IMR-90 (cell line): Measurements from ENCODE around the gene CATSPERZ.

Source experiments
- BHLHE40 ChIP-seq: fragments of 150-350 bp; IDR thresholded peaks from 2 replicates; pipeline ENCODE4 v1.6.1; 2016; ENCODE audit warnings: mild to moderate bottlenecking, low read depth, low read length
- CEBPB ChIP-seq: IDR thresholded peaks from 2 replicates; pipeline ENCODE4 v1.6.1; 2012; ENCODE audit warnings: low read depth, low read length, improper control_type of control experiment
- CHD1 ChIP-seq: IDR thresholded peaks from 2 replicates; pipeline ENCODE4 v1.6.1; 2012; ENCODE audit warnings: low read depth, low read length, improper control_type of control experiment
- CTCF ChIP-seq: conservative IDR thresholded peaks from 2 replicates; pipeline ENCODE4 v1.5.1; 2012; ENCODE audit warnings: mild to moderate bottlenecking, low read depth, low read length, improper control_type of control experiment
- FOS ChIP-seq: fragments of 150-350 bp; IDR thresholded peaks from 2 replicates; pipeline ENCODE4 v1.6.1; 2016; ENCODE audit warnings: low read depth, low read length
- MAFK ChIP-seq: IDR thresholded peaks from 2 replicates; pipeline ENCODE4 v1.6.1; 2012; ENCODE audit warnings: low read depth, low read length, improper control_type of control experiment
- MXI1 ChIP-seq: IDR thresholded peaks from 2 replicates; pipeline ENCODE4 v1.6.1; 2012; ENCODE audit warnings: low read depth, mild to moderate bottlenecking, low read length, moderate library complexity, borderline replicate concordance
- NFE2L2 ChIP-seq: fragments of 150-350 bp; IDR thresholded peaks from 2 replicates; pipeline ENCODE4 v1.6.1; 2016; ENCODE audit warnings: low read depth, mild to moderate bottlenecking, low read length
- POLR2A ChIP-seq: IDR thresholded peaks from 2 replicates; pipeline ENCODE4 v1.6.1; 2012; ENCODE audit warnings: mild to moderate bottlenecking, low read depth, low read length
- RAD21 ChIP-seq: IDR thresholded peaks from 2 replicates; pipeline ENCODE4 v1.6.1; 2012; ENCODE audit warnings: low read length, improper control_type of control experiment
- RCOR1 ChIP-seq: IDR thresholded peaks from 2 replicates; pipeline ENCODE4 v1.6.1; 2012; ENCODE audit warnings: mild to moderate bottlenecking, low read length, improper control_type of control experiment; ENCODE audit not compliant: insufficient replicate concordance
- RFX5 ChIP-seq: IDR thresholded peaks from 2 replicates; pipeline ENCODE4 v1.8.0; 2012; ENCODE audit warnings: low read depth, mild to moderate bottlenecking, low read length, moderate library complexity
- SMC3 ChIP-seq: fragments of 150-350 bp; IDR thresholded peaks from 2 replicates; pipeline ENCODE4 v1.6.1; 2016; ENCODE audit warnings: low read depth, mild to moderate bottlenecking, antibody characterized with exemption, low read length, moderate library complexity
- TF ChIP-seq, protein P1 (sequence below): fragments of 150-350 bp; IDR thresholded peaks from 2 replicates; pipeline ENCODE4 v1.6.1; 2016; ENCODE audit warnings: low read depth, mild to moderate bottlenecking, low read length, moderate library complexity, borderline replicate concordance

DNA sequence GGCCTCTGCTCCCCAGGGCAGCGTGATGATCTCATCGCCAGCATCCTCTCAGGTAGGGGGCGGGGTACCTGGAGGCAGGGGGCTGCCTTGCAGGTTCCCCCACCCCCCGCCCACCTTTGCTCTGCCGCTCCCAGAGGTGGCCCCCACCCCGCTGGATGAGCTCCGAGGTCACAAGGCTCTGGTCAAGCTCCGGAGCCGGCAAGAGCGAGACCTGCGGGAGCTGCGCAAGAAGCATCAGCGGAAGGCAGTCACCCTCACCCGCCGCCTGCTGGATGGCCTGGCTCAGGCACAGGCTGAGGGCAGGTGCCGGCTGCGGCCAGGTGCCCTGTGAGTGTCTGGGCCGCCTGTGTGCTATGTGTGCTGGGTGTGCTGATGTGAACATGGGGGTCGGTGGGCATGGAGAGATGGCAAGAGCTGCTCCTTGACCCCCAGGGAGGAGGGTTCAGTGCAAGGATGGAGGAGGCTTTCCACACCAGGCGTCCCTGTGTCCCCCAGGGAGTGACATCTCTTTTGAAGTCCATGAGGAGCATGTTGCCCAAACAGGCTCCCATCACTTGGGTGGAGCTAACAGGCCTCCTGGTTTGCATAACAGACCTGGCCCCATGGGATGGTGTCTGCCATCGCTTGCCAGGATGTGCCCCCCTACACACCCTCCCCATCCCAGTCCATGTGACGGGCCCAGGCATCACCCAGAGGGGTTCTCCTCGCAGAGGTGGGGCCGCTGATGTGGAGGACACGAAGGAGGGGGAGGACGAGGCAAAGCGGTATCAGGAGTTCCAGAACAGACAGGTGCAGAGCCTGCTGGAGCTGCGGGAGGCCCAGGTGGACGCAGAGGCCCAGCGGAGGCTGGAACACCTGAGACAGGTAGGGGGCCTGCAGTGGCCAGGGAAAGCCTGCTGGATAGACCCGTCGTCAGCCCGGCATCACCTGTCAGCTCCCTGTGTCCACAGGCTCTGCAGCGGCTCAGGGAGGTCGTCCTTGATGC, 34.7 kb upstream of the CATSPERZ start:
- TF ChIP-seq CTCF (no peak), POLR2A (no peak), MAFK (no peak), MXI1 (no peak), FOS (no peak), RAD21 (no peak), BHLHE40 (no peak), CEBPB (no peak), NFE2L2 (no peak), SMC3 (no peak), CHD1 (no peak), RCOR1 (no peak), RFX5 (no peak)
- TF ChIP-seq, protein P1, sequence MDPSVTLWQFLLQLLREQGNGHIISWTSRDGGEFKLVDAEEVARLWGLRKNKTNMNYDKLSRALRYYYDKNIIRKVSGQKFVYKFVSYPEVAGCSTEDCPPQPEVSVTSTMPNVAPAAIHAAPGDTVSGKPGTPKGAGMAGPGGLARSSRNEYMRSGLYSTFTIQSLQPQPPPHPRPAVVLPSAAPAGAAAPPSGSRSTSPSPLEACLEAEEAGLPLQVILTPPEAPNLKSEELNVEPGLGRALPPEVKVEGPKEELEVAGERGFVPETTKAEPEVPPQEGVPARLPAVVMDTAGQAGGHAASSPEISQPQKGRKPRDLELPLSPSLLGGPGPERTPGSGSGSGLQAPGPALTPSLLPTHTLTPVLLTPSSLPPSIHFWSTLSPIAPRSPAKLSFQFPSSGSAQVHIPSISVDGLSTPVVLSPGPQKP: no peak
